HG03045 (cell line): ENCODE data around the gene MOCS3.

Experiments used
- ATAC-seq: cut with Tn5 transposase; IDR thresholded peaks from one replicate; pipeline ENCODE4 v1.9.1; 2021; ENCODE audit warnings: mild to moderate bottlenecking, moderate library complexity; ENCODE audit not compliant: unreplicated experiment

The MOCS3 gene

DNA sequence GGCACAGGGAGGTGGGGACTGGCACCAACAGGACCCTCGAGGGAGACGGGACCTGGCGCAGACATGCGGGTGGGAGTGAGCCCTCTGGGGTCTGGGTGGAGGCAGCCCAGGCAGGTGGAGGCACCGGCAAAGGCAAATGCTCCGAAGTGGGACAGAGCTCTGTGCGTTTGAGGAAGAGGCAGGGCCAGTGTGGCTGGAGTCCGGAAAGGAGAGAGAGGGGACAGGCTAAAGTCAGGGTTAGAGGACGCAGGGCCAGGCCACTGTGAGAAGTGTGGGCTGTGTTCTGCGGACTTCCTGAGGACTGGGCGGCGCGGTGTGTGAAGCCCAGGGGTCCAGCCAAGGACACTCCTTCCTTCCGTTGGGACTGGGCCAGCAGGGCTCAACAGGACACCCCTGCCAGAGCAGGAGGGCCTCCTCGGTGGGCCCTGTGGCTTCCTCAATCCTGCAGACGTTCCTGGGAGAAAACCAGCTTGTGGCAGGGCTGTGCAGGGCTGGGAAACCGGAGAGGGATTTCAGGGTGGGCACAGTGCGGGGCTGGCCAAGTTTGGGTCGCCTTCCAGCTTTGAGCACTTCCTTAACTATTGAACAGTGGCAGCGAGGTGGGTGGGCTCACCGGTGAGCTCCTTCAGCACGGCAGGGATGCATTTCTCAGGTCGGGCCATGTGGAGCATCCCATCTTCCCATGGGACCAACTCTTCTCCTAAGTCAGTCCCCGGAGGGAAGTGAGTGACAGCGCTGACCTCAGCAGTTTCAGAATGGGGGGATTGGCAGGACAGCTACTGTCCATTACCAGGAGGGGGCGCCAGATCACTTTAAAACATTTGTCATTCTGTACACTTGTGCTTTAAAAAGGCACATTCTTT lies 22.5 kb downstream of the MOCS3 start:
- no peak for ATAC-seq

DNA sequence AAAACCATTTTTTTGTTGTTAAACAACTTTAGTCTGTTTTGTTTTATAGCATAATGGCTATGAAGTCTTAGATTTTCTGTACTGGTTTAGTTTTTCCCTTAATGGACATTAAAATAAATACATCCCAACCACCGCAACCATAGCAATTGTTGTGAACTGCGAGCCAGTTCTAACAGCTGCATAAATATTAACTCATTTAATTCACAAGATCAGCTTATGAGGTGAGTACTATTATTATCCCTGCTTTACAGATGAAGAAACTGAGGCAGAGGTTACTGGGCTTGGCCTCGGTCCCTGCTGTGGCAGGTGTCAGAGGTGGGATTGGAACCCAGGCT lies 23.1 kb downstream of the MOCS3 start:
- ATAC-seq, result no peak

- ATAC-seq, result no peak
These were observed 23.7 kb downstream of the MOCS3 start for GRCh38 chr20:50982363-50982762.

GRCh38 chr20:50983321-50983720 lies 24.7 kb downstream of the MOCS3 start:
- ATAC-seq, result no peak

DNA sequence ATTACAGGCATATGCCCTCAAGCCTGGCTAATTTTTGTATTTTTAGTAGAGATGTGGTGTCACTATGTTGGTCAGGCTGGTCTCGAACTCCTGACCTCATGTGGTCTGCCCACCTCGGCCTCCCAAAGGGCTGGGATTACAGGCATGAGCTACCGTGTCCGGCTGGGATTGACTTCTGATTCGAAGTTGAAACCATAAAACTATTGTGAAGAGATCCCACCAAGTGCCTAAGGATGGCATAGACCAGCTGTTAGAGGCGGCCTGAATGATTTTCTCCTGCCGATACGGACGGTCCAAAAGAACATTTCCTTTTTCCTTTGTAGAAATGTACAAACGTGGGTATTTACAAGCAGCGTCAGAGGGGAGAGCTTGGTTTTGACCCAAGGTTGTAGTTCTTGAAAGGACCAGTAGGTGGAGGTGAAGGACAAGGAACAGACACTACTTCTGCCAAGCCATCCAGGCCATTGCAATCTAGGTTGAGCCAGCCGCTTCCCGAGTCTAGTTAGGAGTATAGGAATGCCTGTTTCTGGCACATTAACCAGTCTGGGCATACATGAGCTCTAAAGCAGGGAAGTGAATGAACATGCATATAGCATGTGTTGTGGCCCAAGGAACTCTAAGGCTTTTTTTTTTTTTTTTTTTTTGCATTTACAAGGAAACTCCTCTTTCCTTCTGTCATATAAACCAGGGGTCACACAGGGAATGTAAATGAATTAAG lies 29.0 kb downstream of the MOCS3 start:
- no peak for ATAC-seq

GRCh38 chr20:50991076-50991475 lies 32.5 kb downstream of the MOCS3 start:
- ATAC-seq, result no peak

DNA sequence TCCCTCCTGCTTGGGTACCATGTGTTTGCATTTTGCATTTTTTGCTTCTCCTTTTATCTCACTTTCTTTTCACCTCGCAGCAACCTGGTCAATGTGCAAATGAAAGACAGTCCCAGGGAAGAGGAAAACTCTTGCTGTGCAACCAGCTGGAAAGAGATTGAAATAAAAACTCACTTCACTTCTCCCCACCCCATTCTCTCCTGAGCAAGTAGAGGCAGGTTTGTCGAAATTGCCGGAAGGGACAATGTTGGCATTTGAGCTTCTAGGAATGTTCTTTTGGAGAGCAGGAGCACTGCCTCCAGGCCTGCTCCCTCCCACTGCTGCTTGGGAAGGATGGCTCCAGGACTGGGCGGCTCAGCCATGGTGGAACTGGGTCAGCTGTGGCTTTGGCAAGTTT lies 33.7 kb downstream of the MOCS3 start:
- ATAC-seq, result no peak

DNA sequence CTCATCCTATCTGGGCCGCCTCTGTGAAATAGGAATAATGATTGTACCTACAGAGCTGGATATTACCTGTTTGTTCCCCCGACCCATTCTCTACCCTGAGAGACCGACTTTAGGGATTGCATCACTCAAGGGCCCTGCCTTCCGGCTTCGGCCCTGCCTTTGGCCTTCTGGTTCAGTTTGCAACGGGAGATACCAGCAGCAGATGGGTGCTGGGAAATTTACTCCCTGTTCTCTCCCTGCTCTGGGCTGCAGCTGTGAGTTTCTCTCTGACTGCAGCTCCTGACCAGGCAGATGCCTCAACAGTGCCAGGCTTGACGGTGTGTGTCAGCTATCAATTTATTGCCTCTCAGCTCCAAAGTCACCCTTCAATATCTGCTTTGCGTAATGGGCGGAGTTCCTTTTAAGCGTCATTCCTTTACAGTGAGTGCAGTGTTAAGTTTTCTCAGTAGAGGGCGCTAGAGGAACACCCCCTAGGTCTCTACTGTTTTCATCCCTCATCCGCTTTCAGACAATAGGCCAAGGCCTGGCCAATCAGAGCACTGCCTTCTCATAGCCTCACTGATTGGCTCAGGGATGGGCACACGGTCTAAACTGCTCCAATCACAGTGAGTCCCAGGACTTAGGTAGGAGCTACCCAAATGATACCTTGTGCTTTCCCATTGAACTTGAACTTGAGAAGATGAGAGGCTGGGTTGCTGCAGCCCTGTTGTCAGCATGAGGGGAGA lies 34.3 kb downstream of the MOCS3 start:
- no peak for ATAC-seq

GRCh38 chr20:50993876-50994275 lies 35.3 kb downstream of the MOCS3 start:
- no peak for ATAC-seq

DNA sequence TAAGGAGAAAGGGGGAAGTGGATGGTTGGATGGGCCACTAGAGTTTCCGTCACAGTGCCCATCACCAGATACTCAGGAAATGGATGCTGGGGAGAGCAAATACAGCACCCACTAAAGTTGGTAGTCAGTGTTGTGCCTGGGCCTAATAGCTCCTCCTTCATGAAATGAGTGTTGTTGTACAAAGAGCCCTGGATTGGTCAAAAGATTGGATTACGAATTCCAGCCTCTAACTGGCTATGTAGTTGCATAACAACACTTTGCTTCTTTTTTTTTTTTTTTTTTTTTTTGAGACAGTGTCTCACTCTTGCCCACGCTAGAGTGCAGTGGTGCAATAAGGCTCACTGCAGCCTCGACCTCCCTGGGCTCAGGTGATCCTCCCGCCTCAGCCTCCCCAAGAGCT lies 36.9 kb downstream of the MOCS3 start:
- ATAC-seq, result no peak

- no peak for ATAC-seq
These were observed 38.6 kb downstream of the MOCS3 start for GRCh38 chr20:50996901-50997865.

DNA sequence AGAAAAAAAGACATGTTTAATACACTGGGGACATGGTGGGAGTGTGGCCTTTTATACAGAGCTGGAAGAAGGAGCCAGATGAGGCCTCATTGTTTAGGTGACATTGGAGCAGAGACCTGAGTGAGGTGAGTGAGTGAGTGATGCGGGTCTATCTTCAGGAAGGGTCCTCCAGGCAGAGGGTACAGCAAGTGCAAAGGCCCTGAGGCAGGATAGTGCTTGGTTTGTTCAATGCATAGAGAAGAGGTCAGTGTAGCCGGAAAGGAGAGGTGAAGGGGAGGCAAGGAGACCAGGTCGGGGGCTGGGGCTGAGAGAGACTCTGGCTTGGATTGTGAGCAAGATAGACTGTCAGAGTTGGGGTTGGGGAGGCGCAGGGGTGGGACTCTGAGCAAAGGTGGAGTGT lies 40.7 kb downstream of the MOCS3 start:
- ATAC-seq, result no peak

- ATAC-seq, result no peak
These were observed 43.0 kb downstream of the MOCS3 start for GRCh38 chr20:51001430-51002265.

DNA sequence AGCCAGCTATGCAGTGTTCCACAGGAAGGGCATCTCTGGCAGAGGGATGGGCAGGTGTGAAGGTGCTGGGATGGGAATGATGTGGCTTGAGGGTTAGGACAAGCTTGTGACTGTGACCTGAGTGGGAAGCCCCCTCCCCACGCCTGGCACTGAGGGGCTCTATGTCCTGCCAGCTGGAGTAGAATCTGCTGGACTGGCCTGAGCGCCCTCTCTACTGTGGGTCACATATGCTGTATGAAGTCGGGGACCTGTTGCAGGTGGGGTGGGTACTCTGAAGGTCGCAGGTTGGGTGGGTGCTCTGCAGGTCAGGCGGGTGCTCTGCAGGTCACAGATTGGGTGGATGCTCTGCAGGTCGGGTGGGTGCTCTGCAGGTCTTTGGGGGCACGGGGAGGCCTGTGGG lies 44.0 kb downstream of the MOCS3 start:
- no peak for ATAC-seq

GRCh38 chr20:51003753-51004152 lies 45.1 kb downstream of the MOCS3 start:
- no peak for ATAC-seq

DNA sequence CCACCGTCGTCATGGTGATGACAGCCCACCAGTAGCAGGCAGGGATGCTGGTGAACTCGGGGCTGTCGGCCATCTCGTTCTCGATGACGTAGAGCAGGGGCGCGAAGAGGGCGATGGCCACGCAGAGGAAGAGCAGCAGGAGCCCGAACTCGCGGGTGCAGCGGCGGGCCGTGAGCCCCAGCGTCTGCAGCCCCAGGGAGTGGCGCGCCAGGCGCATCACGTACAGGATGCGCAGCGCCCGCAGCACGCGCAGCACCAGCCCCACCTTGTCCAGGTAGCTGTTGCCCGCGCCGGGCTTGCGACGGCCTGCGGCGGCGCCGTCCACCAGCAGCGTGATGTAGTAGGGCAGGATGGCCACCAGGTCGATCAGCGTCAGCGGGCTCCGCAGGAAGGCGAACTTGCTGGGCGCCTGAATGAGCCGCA lies 45.7 kb downstream of the MOCS3 start:
- no peak for ATAC-seq

DNA sequence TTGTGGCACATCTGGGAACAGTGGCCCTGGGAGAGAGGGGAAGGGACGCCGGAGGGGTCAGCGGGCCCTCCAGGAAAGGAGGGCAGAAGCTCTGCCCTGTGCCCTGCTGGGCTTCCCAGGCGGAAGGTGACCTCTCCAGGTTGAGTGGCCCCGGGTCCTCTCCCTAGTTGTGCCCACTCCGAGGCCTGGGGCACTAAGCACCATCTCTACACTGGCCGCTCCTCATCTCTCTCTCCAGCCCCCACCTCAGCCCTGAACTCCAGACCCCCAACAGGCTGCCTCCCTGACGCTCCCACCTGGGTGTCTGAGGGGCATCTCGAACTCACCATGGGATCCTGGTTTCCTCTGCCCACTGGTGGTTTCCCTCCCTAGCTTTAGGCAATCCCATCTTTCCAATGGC lies 46.2 kb downstream of the MOCS3 start:
- no peak for ATAC-seq

GRCh38 chr20:51005214-51005613 lies 46.6 kb downstream of the MOCS3 start:
- ATAC-seq, result no peak

GRCh38 chr20:51008718-51009117 lies 50.1 kb downstream of the MOCS3 start:
- no peak for ATAC-seq
